GM19438 (cell line): ENCODE results near the gene CFAP61.
"Not testable (repeated sequence)": the region's sequence is repeated elsewhere in the genome, so short reads cannot be mapped to it uniquely, and the experiment has no call there.

Experiments
- ATAC-seq: cut with Tn5 transposase; IDR thresholded peaks from one replicate; pipeline ENCODE4 v1.9.1; 2021; ENCODE audit warnings: low read depth; ENCODE audit not compliant: unreplicated experiment

Gene CFAP61

GRCh38 chr20:20206788-20207187, 154.5 kb downstream of the CFAP61 start:
- ATAC-seq, result peak; percentile 88

- no peak for ATAC-seq
Measured at GRCh38 chr20:20207291-20207690, 155.0 kb downstream of the CFAP61 start.

GRCh38 chr20:20207872-20208271, 155.5 kb downstream of the CFAP61 start:
- no peak for ATAC-seq

GRCh38 chr20:20209684-20210083, 157.4 kb downstream of the CFAP61 start:
- no peak for ATAC-seq

GRCh38 chr20:20210327-20210726, 158.0 kb downstream of the CFAP61 start:
- no peak for ATAC-seq

GRCh38 chr20:20210943-20211273, 158.6 kb downstream of the CFAP61 start:
- no peak for ATAC-seq

GRCh38 chr20:20211274-20211987, 159.1 kb downstream of the CFAP61 start:
- ATAC-seq, result no peak

GRCh38 chr20:20211988-20212518, 159.7 kb downstream of the CFAP61 start:
- ATAC-seq, result no peak

- no peak for ATAC-seq
Measured at GRCh38 chr20:20212675-20213096, 160.4 kb downstream of the CFAP61 start.

- no peak for ATAC-seq
Measured at GRCh38 chr20:20213526-20214121, 161.3 kb downstream of the CFAP61 start.

- no peak for ATAC-seq
Measured at GRCh38 chr20:20214757-20215275, 162.5 kb downstream of the CFAP61 start.

GRCh38 chr20:20215976-20216727, 163.8 kb downstream of the CFAP61 start:
- ATAC-seq, result no peak

- no peak for ATAC-seq
Measured at GRCh38 chr20:20216941-20217340, 164.6 kb downstream of the CFAP61 start.

GRCh38 chr20:20217621-20218020, 165.3 kb downstream of the CFAP61 start:
- ATAC-seq, result no peak

- ATAC-seq, result not testable (repeated sequence)
Measured at GRCh38 chr20:20218106-20218505, 165.8 kb downstream of the CFAP61 start.

- no peak for ATAC-seq
Measured at GRCh38 chr20:20219016-20219415, 166.7 kb downstream of the CFAP61 start.

- ATAC-seq, result no peak
Measured at GRCh38 chr20:20220134-20220533, 167.8 kb downstream of the CFAP61 start.

- ATAC-seq, result no peak
Measured at GRCh38 chr20:20223981-20224380, 171.6 kb downstream of the CFAP61 start.

- no peak for ATAC-seq
Measured at GRCh38 chr20:20224806-20225205, 172.5 kb downstream of the CFAP61 start.

- no peak for ATAC-seq
Measured at GRCh38 chr20:20225325-20226043, 173.2 kb downstream of the CFAP61 start.

GRCh38 chr20:20226554-20226953, 174.2 kb downstream of the CFAP61 start:
- ATAC-seq, result no peak
